Astrocyte of the spinal cord (primary cell): Measurements from ENCODE around the gene FATE1.
A peak's percentile ranks its signal among the peaks of the same experiment; 100 is the strongest.

ENCODE experiments used
- DNase-seq: peaks from one replicate; pipeline ENCODE4 v3.0.0; 2011; ENCODE audit warnings: low read depth, low spot score
- H3K4me3 ChIP-seq: 2 replicates; pipeline ENCODE4 v1.5.1; 2011; ENCODE audit warnings: low read depth, mild to moderate bottlenecking, low read length, moderate library complexity
- CTCF ChIP-seq: IDR thresholded peaks from 2 replicates; pipeline ENCODE4 v1.5.1; 2012; ENCODE audit warnings: low read depth, mild to moderate bottlenecking, low read length, inconsistent platforms
- in situ Hi-C: cut with HindIII; loops from 2 replicates; pipeline ENCODE4 v1.10.0; 2017; ENCODE audit warnings: low sequenced_read_pairs

FATE1 gene

DNA sequence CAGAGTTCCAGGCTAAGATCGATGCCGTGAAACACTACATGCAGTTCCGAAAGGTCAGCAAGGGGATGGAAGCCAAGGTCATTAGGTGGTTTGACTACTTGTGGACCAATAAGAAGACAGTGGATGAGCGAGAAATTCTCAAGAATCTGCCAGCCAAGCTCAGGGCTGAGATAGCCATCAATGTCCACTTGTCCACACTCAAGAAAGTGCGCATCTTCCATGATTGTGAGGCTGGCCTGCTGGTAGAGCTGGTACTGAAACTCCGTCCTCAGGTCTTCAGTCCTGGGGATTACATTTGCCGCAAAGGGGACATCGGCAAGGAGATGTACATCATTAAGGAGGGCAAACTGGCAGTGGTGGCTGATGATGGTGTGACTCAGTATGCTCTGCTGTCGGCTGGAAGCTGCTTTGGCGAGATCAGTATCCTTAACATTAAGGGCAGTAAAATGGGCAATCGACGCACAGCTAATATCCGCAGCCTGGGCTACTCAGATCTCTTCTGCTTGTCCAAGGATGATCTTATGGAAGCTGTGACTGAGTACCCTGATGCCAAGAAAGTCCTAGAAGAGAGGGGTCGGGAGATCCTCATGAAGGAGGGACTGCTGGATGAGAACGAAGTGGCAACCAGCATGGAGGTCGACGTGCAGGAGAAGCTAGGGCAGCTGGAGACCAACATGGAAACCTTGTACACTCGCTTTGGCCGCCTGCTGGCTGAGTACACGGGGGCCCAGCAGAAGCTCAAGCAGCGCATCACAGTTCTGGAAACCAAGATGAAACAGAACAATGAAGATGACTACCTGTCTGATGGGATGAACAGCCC, 28.0 kb downstream of the FATE1 start:
- no peak overlapping the region for H3K4me3 ChIP-seq
- in situ Hi-C loops: no loop called here
- DNase-seq: no peak
- TF ChIP-seq CTCF: no peak

DNA sequence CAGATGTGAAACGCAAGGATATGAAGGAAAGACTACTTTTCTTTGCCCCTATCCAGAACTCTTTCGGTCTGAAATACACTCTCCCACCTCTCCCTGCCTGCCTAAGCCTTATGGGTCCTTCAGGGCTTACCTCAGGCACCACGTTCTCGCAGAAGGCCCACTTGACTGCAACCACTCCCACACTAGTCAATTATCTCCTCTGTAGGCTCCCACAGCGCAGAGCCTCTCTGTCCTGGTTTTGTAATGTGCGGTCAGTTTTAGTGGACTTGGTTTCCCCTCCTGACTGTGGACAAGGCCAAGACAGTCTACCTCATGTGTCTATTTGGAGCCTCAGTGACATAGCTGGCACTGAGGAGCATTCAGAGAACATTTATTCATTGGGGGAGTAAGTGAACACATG, 29.8 kb downstream of the FATE1 start:
- H3K4me3 ChIP-seq: no peak overlapping the region
- DNase-seq: no peak
- in situ Hi-C loops: no loop called here
- TF ChIP-seq CTCF: no peak

- no peak overlapping the region for H3K4me3 ChIP-seq
- in situ Hi-C loops: no loop called here
- DNase-seq: no peak
- no peak for TF ChIP-seq CTCF
These were observed 30.7 kb downstream of the FATE1 start for GRCh38 chrX:151746502-151746901.

DNA sequence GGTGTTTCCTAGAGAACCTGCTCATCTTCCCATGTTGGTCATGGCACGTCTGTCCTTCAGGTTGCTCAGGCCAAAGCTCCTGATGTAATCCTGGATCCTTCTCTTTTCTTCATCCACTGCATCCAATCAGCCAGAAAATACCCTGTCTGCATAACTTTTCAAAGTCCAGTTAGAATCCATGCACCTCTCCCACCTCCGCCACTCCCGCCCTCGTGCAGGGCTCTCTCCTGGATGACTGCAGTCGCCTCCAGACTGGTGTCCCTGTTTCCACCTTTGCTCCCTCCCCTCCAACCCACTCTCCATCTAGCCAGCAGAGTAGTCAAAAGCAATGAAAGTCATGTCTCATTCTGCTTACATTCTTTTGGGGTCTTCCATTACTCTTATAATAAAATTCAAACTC, 34.7 kb downstream of the FATE1 start:
- in situ Hi-C loops: no loop called here
- TF ChIP-seq CTCF: no peak
- H3K4me3 ChIP-seq: no peak overlapping the region
- no peak for DNase-seq

- DNase-seq: no peak
- in situ Hi-C loops: no loop called here
- H3K4me3 ChIP-seq: no peak overlapping the region
- no peak for TF ChIP-seq CTCF
These were observed 37.0 kb downstream of the FATE1 start for GRCh38 chrX:151752847-151753246.

GRCh38 chrX:151753313-151754046, 37.6 kb downstream of the FATE1 start:
- in situ Hi-C loops: no loop called here
- no peak overlapping the region for H3K4me3 ChIP-seq
- TF ChIP-seq CTCF: peak; percentile 84
- DNase-seq: peak; percentile 68
